ENCODE data around the gene CENPS.
"Not testable (repeated sequence)": the region's sequence is repeated elsewhere in the genome, so short reads cannot be mapped to it uniquely, and the experiment has no call there.

CENPS gene

DNA sequence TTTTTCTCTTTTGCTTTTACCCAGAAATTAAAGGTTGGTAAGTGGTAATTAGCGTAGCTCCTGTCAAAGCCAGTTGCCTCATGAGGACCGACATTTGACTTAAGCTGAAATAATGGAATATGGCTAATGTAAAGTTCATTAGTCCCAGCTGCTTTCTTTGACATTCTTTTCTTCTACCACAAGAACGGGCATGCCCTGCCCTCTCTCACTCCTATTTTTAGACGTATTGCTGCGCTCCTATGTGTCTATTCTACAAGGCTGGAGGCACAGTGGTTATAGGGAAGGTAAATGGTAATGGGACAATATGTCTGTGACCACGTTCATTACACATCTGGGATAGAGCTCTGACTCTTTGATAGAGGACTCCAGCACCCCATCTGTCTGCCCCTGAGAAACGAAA, 26.4 kb downstream of the CENPS start:
- DNase-seq, result no peak

DNA sequence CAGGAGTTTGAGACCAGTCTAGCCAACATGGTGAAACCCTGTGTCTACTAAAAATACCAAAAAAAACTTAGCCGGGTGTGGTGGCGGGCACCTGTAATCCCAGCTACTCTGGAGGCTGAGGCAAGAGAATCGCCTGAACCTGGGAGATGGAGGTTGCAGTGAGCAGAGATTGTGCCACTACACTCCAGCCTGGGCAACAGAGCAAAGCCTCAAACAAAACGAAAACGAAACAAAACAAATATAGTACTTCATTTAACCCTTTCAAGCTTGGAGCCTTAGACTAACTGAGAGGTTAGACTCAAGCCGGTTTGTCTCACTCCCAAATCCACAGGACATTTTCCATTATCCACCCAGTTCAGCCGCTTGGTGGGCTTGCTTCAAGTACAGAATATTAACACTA, 27.2 kb downstream of the CENPS start:
- not testable (repeated sequence) for DNase-seq

DNA sequence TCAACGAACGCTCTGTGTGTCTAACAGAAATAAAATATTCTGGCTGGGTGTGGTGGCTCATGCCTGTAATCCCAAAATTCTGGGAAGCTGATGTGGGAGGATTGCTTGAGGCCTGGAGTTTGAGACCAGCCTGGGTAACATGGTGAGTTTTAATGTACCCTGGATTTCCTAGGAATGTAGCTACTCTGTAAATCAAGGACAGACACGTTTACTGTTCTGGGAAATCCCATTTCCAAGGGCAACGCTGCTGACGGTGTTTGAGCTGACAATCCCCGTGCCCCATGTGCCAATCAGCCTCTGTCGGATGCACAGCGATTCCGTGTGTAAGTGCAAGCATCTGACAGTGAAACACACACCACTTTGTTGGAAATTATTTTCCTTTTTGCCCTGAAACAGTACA, 27.6 kb downstream of the CENPS start:
- no peak for DNase-seq

DNA sequence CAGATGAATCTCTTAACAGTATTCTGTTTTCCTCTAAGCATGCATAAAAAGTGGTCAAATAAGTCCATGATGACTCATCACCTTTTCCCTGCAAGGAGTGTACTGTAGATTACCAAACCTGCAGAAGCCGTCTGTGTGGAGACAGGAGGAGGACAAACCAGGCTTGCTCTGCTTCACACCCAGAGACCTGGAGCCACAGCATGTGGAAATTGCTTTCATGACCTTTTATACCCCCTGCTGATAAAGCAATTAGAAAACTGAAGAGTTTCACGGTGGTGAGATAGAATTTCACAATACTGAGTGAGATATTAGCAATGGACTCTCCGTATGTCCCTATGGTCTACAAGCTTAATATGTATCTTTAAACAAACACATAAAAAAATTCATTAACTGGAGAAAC, 29.0 kb downstream of the CENPS start:
- DNase-seq, result peak; percentile 81

DNA sequence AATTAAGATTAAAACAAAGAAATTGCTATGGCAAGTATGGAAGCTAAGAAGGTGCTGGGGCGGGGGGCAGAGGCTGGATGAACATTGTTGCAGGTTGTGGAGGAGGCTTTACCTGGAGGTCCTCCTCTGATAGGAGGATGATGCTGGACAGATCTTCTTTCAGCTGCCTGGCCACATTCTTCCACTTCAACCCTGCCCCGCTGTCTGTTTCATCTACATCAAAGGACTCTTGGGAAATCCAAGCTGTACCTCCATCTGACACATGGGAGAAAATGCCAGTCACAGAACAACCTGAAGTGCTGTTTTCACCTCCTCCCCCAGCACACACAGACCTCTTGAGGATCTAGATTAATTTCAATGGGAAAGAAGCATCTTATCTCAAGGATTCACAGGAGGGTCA, 36.8 kb downstream of the CENPS start:
- DNase-seq, result no peak

DNA sequence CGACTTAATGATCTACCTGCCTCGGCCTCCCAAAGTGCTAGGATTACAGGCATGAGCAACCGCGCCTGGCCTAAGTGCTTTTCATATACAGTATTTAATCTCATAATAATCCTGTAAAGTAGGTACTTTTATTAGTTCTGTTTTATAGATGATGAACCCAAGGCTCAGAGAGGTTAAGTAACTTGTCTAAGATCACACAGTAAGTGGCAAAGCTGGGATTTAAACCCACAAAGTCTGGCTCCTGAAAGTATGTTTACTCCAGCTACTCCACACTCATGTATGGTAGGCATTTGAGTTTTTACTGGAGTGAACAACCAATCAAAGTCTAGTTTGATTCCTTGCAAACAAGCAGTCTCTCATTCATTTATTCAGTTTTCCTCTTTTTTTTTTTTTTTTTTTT, 39.8 kb downstream of the CENPS start:
- DNase-seq, result no peak

DNA sequence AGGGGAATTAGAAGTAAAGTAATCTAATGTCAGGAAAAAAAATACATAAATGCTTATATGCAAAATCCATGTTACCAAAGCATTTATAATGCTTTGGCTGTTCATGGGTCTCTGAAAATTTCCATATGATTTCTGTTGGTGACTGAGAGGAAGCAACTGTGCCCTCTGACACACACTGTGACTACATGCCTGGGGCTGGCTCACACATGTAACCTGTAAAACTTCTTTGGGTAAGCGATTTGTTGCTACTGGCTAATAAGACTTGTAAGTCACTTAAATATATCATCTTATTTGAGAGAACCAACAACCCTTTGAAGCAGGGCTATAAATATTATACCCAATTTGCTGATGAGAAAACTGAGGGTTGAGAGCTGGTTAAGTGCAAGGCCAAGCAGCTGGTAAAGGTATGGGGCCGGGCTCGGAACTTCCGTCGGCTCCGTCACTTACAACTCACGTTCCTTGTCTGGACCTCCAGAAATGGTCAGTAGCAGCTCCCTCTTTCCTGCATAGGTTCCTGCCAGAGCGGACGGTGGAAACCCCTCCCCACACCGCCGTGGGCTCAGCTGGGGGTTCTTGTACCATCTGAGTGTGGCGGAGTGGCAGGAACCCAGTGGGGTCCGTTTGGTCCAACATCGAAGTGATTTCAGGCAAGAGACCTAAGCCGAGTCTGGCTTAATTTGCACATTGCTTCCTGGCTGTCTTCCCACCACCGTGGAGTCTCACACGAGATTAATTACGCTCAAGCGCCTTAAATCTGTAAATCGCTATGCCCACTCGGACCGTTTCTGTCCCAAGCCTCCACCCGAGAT, 41.4 kb downstream of the CENPS start:
- no peak for DNase-seq

DNA sequence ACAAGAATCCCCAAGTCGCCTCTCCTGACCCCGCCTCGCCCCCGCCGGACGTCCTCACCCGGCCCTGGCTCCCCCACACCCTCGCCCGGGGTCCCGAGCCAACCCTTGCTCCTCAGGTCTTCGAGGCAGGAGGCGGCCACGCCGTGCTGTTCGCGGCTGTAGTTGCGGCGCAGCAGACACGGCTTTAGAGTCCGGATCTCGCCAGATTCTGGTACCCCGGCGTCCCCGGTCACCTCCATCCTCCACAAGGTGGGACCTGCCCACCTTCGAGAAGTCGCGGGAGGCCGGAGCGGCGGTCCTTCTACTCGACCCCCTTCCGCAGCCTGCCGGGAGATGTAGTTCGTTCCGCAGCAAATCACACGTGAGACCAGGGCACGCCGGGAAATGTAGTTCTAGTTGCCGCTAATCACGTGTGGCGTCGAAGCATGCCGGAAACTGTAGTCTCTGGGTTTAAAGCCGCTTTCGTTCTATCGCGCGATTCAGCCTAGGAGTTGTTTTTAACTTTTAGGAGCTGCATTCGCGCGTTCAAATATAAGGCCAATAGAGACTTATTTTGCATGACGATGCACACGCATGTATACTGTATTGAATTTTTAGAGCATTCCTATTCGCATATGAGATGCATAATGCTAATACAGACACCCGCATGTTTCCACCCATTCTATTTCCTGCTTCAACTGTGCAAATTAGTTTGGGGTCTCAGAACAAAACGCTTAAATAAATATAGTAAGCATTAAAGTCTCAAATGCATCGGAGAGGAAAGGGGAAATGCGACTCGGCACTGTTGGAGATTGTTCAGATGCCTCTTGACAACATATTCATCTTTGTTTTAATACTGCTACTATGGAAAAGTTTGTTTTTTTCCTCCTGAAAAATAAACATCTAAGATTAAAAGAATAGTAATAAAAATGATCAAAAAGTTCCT, 42.2 kb downstream of the CENPS start, which contains the start of gene DFFA:
DFFA (minus strand) TSS at position 310 of the 925 bp plus-strand sequence; CDS start at position 239, 71 bp downstream.
- peak; percentile 100 for DNase-seq

DNA sequence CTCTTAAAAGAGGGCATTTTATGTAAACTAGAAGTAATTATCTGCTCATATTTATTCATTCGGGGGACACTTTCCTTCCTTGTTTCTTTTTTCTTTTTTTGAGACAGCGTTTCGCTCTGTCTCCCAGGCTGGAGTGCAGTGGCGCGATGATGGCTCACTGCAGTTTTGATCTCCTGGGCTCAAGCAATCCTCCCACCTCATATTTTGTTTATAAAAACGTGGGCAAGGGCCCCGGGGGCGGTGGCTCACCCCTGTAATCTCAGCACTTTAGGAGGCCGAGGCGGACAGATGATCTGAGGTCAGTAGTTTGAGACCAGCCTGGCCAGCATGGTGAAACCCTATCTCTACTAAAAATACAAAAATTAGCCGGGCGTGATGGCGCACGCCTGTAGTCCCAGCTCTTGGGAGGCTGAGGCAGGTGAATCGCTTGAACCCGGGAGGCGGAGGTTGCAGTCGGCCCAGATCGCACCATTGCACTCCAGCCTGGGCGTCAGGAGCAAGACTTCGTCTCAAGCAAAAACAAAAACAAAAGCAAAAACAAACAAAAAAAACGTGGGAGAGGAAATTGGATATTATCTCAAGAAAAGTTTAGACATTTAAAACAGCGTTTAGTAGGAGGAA, 43.0 kb downstream of the CENPS start:
- no peak for DNase-seq

DNA sequence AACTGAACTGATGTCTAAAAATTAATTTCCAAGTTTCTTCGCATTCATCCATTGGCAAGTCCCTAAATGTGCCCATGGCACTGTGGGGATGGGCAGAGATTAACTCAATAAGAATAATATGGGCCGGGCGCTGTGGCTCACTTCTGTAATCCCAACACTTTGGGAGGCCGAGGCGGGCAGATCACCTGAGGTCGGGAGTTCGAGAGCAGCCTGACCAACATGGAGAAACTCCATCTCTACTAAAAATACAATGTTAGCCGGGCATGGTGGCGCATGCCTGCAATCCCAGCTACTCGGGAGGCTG, 44.0 kb downstream of the CENPS start:
- not testable (repeated sequence) for DNase-seq

DNA sequence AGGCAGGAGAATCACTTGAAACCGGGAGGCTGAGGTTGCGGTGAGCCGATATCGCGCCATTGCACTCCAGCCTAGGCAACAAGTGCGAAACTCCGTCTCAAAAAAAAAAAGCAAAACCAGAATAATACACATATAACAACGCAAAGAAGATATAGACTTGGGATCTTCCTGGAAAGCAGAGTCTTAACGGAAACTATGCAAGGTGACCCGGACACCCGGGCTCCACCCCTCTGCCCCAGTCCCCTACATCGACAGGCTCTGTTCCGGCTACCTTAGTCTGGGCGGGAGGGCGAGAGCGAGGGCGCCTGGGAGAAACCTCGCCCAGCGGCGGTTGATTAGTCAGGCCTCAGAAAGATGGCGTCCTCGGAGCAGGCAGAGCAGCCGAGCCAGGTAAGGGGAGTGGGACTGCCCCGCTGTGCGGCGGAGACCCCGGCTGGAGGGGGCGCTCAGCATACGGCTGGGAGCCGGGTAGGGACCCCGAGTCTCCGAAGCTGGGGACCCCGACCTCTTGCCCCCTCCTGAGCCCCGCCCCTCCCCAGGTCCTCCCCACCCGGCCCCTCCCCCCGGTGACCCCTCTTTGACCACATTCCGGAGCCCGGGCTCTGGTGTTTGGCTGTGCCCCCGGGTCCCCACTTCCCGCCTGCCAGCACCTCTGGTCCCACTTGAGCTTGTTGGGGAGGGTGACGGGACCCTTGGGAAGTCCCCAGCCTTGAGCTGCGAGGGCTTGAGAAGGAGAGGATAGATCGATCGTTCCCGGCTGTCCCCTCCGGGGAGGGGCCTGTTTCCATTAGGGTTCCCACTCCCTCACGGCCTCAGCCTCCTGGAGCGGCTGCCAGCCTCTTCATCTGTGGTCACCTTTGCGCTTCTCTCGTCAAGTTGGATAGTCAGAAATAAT, 44.6 kb downstream of the CENPS start, which contains the start of gene PEX14:
PEX14 (plus strand) TSS at position 338 of the 895 bp plus-strand sequence; CDS start at position 355, 17 bp downstream.
- DNase-seq, result peak; percentile 99

DNA sequence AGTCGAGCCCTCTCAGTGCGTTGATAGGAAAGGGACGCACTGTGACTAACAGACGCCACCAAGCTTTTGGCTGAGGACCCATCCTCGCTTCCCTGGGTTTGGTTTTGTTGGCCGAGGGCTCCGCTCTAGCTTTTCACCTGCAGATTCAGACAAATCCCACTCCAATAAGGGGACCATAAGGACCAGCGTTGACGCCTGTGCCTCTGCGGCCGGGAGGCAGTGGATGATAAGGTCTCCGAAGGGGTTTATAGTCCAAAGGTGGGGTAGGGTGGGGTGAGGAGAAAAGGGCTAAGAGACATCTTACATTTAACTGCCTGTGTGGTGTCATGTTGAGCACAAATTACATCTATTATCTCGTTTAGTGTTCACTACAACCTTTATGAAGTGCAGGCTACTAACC, 45.3 kb downstream of the CENPS start:
- DNase-seq, result no peak

DNA sequence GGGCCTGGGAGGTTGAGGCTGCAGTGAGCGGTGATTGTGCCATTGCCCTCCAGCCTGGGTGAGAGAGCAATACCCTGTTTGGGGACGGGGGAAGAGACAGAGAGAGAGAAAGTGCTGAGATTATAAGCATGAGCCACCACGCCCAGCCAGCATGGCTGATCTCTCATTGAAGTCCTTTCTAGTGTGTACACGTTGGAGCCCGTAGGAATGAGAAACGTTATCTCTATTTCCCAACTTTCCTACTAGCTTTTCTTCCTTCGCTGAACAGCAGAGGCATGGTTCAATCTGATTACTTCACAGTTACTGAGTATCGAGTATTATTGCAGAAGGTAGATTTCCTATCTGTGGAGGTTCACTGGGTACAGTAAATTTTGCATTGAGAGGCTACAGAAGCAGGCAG, 49.1 kb downstream of the CENPS start:
- DNase-seq, result no peak

DNA sequence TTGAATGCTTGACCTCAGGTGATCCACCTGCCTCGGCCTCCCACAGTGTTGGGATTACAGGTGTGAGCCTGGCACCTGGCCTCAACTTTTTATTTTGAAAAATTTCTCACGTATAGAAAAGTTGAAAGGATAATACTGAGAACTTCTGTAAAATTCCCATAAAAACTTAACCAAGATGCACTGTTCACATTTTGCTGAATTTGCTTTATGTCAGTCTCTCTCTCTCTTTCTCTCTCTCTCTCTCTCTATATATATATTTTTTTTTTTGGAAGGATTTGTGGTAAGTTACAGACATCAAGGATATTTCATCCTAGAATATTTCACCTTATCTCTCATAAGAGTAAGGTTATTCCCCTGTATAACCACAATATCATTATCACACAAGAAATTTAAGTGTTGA, 50.4 kb downstream of the CENPS start:
- no peak for DNase-seq

DNA sequence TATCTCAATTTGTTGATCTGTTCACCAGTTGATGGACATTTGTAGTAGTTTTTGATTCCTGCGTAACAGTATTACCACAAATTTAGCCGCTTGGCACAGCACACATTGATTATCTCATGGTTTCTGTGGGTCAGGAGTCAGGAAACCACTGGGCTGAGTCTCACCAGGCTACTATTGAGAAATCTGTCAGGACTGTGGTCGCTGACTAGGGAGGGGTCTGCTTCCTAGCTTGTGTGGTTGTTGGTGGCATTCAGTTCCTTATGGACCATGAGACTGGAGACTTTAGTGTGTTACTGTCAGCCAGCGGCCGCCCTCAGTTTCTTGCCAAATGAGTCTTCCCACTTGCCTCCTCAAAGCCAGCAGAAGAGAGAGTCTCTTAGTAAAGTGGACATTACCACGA, 54.3 kb downstream of the CENPS start:
- DNase-seq, result no peak

DNA sequence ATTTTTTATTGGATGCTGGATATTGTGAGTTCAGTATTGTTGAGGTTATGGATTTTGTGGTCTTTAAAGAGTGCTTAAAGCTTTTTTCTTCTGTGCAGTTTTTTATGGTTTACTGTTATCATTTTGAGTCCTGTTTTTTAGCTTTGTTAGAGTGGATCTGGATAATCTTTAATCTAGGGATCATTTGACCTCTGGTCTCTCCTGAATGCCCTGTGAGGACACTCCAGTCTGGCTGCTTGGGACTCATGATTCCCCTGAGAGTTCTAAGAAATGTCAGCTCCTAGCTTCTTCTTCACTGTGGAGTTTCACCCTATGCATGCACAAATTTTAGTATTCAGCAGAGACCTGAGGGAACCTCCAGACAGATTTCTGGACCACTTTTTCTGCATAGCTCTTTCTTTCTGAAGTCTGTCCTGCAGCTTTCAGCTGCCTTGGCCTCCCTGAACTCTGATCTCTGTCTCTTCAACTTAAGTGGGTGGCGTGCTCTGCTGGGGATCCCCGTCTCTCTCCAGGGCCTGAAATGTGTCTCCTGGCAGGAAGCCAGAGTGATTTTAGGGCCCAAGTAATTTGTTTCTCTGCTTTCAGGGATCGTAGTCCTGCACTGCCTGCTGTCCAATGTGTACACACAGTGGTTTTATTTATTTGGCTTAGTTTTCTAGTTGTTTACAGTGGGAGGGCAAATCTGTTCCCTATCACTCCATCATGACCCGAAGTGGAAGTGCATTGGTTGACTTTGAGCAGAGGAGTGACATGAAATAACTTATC, 59.2 kb downstream of the CENPS start:
- DNase-seq, result no peak

DNA sequence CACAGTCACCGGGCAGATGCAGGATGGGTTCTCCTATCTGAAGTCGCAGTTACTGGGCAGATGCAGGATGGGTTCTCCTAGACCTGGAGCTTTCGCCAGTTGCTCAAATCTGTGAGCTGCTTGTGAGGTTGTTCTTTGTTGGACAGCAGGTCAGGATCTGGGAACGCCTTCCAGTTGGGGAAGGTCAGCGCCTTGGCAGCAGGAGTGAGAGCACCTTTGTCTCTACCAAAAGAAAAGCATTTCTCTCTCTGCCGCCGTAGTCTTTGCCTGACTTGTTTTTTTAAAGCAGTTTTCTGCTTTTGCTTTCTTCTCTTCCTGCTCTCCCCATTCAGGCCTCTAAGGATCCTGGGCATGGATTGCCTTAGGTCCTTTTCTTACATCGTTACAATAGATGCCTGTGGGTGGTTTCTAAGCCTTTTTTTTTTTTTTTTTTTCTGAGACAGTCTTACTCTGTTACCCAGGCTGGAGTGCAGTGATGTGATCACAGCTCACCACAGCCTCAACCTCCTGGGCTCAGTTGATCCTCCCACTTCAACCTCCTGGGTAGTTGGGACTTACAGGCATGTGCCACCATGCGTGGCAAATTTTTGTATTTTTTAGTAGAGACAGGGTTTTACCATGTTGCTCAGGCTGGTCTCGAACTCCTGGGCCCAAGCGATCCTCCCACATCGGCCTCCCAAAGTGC, 60.2 kb downstream of the CENPS start:
- DNase-seq, result no peak
